ENCODE data around the gene FLOT2. TPM values are rescaled to one million over a fixed set of nuclear protein-coding genes. Genes with fewer than 3 reads are reported as not detected.
"Not testable (repeated sequence)": the region's sequence is repeated elsewhere in the genome, so short reads cannot be mapped to it uniquely, and the experiment has no call there.

FLOT2 gene
- polyA plus RNA-seq, 4 donors, result 80.8 to 98.4 (median 86.5) TPM

DNA sequence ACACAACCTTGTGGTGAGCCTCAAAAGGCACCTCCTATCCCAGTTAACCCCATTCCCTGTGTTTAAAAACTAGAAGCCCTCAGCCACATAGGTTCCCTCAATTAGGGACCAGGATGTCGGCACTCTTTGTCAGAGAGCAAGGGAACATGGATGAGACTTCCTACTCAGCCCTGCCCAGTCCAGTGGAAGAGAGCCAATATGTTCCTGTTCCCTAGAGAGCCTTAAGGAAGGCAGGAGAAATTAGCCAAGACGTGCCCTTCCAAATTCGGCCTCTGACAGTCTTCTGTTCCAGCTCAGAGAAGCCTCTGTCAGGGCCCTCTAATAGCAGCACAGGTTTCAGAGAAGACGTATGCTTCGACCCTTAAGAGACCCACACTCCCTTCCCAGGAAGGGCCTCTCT, 19.9 kb upstream of the FLOT2 start:
- no peak for DNase-seq (ENCODE audit: low read depth in 4 of 4, low spot score in 3 of 4)

GRCh38 chr17:28917029-28917428, 19.5 kb upstream of the FLOT2 start:
- DNase-seq (ENCODE audit: low read depth in 4 of 4, low spot score in 3 of 4), result no peak

GRCh38 chr17:28916302-28916934, 18.9 kb upstream of the FLOT2 start:
- DNase-seq (ENCODE audit: low read depth in 4 of 4, low spot score in 3 of 4), result no peak

- no peak for DNase-seq (ENCODE audit: low read depth in 4 of 4, low spot score in 3 of 4)
Observed at GRCh38 chr17:28912938-28913333, 15.4 kb upstream of the FLOT2 start.

GRCh38 chr17:28912281-28912937, 14.9 kb upstream of the FLOT2 start:
- DNase-seq (ENCODE audit: low read depth in 4 of 4, low spot score in 3 of 4), result no peak

- DNase-seq (ENCODE audit: low read depth in 4 of 4, low spot score in 3 of 4), result no peak
Observed at GRCh38 chr17:28911411-28912045, 14.0 kb upstream of the FLOT2 start.

DNA sequence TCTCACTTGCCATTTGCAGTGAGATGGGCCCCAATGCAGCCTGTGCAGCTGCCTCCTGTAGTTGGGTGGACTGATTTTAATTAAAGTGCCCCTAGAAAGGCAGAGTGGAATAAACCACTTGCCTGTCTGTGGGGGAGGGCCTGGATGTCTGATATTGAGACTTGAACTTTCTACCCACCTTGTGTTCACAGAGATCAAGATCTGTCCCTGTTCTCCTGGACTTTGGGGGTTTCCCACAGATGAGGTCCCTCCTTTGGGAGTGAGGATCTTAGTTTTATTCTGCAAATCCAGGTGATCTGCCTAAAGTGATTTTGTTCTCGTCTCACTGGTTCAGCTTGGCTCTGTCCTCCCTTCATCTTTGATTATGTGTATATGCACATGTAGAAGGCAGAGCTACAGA, 13.0 kb upstream of the FLOT2 start:
- no peak for DNase-seq (ENCODE audit: low read depth in 4 of 4, low spot score in 3 of 4)

GRCh38 chr17:28908640-28909167, 11.2 kb upstream of the FLOT2 start:
- no peak for DNase-seq (ENCODE audit: low read depth in 4 of 4, low spot score in 3 of 4)

DNA sequence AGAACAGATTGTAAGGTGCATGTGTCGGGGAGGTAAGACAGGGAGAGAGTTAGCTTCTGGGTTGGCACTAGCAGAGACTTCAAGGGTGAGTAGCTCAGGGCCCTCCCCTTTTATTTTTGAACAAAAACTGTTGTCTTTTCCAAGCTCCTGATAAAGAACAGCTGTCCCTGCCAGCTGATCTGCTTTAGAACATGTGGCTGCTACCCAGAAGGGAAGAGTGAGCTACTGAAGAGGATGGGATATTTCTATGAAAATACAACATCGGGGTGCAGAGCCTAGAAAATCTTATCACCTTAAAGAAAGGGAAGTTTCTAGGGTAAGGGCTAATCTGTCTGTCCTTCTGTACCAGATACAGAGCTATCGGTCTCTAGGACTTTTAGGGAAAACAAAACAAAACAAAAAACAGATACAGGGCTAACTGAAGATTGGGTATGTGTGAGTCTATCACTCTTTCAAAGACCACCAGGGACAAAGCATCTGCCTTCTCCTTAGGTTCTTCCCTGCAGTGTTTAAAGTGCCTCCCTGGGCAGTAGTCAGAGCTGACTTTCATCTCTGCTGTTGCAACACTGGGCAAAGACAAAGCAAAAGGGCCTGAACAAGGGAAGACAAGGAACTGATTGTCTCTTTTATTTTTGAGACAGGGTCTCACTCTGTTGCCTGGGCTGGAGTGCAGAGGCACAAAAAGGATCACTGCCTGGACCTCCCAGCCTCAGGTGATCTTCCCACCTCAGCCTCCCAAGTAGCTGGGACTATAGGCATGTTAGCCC, 10.4 kb upstream of the FLOT2 start:
- no peak for DNase-seq (ENCODE audit: low read depth in 4 of 4, low spot score in 3 of 4)

- DNase-seq (ENCODE audit: low read depth in 4 of 4, low spot score in 3 of 4), result no peak
Observed at GRCh38 chr17:28906706-28907438, 9.3 kb upstream of the FLOT2 start.

GRCh38 chr17:28906276-28906675, 8.7 kb upstream of the FLOT2 start:
- no peak for DNase-seq (ENCODE audit: low read depth in 4 of 4, low spot score in 3 of 4)

DNA sequence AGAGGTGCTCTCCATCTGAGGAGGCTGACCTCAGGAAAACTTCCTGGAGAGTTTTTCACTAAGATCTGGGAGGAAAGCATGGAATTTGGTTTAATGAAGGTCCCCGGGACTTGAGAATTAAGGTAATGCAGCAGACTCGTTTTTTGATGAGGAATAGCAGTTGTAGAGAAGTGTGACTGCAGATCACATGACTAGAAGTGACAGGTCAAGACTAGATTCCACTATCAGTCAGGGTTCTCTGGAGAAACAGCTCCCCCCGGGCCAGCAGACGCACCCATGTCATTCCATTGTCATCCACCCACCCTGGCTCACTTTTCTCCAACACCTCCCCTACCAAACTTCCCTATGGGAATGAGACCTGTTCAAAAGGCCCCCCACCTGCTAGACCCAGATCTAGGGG, 7.3 kb upstream of the FLOT2 start:
- no peak for DNase-seq (ENCODE audit: low read depth in 4 of 4, low spot score in 3 of 4)

- DNase-seq (ENCODE audit: low read depth in 4 of 4, low spot score in 3 of 4), result not testable (repeated sequence)
Observed at GRCh38 chr17:28903546-28903841, 6.0 kb upstream of the FLOT2 start.

DNA sequence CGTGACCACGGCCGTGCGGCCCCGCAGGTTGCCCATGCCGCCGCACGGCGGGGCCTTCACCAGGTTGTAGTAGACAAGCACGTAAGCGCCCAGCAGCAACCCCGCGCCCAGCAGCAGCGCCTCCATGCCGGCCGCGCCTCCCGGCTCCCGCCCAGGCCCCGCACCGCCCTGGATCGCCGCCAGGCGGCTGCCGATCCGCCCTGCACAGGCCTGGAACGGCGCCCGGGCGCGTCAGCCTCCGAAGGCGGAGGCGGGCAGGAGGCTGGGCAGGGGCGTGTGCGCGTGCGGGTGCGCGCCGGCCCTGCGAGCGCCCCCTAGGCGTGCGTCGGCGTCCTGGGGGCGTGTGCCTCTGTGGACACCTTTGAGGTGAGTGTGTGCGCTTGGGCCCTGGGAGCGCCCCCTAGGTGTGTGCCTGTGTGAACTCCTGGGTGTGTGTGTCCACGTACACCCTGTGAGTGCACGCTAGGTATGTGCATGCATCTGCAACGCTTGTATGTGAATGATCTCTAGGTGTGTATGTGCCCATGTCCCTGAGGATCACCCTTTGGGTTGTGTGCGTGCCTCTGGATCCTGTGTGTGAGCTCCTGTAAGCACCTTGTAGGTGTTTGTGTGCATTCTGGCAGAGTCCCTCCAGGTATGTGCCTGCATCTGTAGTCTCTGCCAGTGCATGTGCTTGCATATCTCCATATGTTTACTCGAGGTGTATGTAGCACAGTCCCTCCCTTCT, 5.4 kb upstream of the FLOT2 start, which contains the start of gene DHRS13:
Gene DHRS13, minus strand, starts transcription at position 261 of the 727 bp plus-strand sequence. Its CDS starts 135 bp downstream, at position 126.
- peak; percentile 81 to 90 (median 86) for DNase-seq (ENCODE audit: low read depth in 4 of 4, low spot score in 3 of 4)

GRCh38 chr17:28901866-28902818, 4.6 kb upstream of the FLOT2 start:
- DNase-seq (ENCODE audit: low read depth in 4 of 4, low spot score in 3 of 4), result peak in 2 of 4 donors; percentile 47 to 49

DNA sequence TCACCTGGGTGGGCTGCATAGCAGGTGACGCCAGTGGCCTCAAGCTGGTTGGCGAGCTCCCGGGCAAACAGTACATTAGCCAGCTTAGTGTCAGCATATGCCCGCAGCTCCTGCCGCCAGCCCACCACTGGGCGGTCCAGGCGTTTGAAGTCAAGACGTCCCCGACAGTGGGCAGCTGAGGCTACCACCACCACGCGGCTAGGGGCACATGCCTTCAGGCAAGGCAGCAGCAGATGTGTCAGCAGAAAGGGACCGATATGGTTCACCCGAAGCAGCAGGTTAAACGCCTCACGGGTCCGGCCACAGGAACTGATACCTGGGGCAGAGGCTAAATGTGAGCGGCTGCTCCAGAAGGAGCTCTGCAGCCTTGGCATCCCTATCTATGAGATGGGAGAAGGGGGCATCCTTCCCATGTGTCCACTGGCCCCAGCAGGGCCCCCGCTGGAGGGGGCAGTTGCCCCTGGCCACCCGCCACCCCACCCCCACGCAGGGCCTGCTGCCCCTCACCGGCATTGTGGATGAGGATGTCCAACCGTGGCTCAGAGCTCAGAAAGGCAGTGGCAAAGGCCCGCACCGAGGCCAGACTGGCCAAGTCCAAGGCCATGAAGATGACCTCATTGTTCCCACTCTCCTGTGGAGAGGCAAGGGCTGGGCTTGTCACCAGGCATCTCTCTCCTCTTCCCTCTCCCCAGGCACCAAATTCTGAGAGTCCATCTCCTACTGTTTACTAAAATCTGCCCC, 3.6 kb upstream of the FLOT2 start:
- DNase-seq (ENCODE audit: low read depth in 4 of 4, low spot score in 3 of 4), result no peak

- DNase-seq (ENCODE audit: low read depth in 4 of 4, low spot score in 3 of 4), result no peak
Observed at GRCh38 chr17:28899212-28899815, 1.8 kb upstream of the FLOT2 start.

Data from right renal pelvis (tissue), 4 donors.